CD14-positive monocyte (primary cell): ENCODE results near the gene RNF157. TPM values are rescaled to one million over a fixed set of nuclear protein-coding genes. Genes with fewer than 3 reads are reported as not detected.
A peak's percentile ranks its signal among the peaks of the same experiment; 100 is the strongest.

ENCODE experiments used
- DNase-seq, 3 donors: peaks; one replicate each; pipeline ENCODE4 v3.0.0-alpha.2; 2011 to 2022
- H2AFZ ChIP-seq: 2 replicates; pipeline ENCODE4 v1.6.0; 2012; ENCODE audit warnings: mild to moderate bottlenecking, low read depth, low read length, inconsistent platforms; ENCODE audit not compliant: insufficient read depth, poor library complexity, severe bottlenecking
- H3K27ac ChIP-seq, 2 donors: 1 replicate in 1 of 2; 2 replicates in 1 of 2; pipeline ENCODE4 v1.5.1; 2012 to 2013; ENCODE audit warnings: low read length in 2 of 2, control low read depth in 1 of 2, inconsistent platforms in 1 of 2, low read depth in 1 of 2, mild to moderate bottlenecking in 1 of 2
- H3K27me3 ChIP-seq, 2 donors: one replicate each; pipeline versions ENCODE4 v1.6.0 to v1.6.1; 2011 to 2013; ENCODE audit warnings: low read length in 2 of 2; ENCODE audit not compliant: control insufficient read depth in 2 of 2, insufficient read depth in 2 of 2
- H3K36me3 ChIP-seq, 2 donors: replicated peaks in 1 of 2; 1 replicate in 1 of 2; 2 replicates in 1 of 2; pipeline versions ENCODE4 v1.5.1 to v1.6.1; 2012 to 2013; ENCODE audit warnings: low read length in 2 of 2, control low read depth in 1 of 2, inconsistent platforms in 1 of 2, mild to moderate bottlenecking in 1 of 2; ENCODE audit not compliant: insufficient read depth in 2 of 2, control insufficient read depth in 1 of 2
- H3K4me1 ChIP-seq, 2 donors: 1 replicate in 1 of 2; 2 replicates in 1 of 2; pipeline versions ENCODE4 v1.5.1 to v1.6.1; 2012 to 2013; ENCODE audit warnings: low read length in 2 of 2, control low read depth in 1 of 2, inconsistent platforms in 1 of 2, mild to moderate bottlenecking in 1 of 2, moderate library complexity in 1 of 2; ENCODE audit not compliant: insufficient read depth in 2 of 2, control insufficient read depth in 1 of 2
- H3K4me2 ChIP-seq: replicated peaks from 2 replicates; pipeline ENCODE3; 2012; ENCODE audit warnings: low read length, moderate library complexity, mild to moderate bottlenecking; ENCODE audit not compliant: poor library complexity, severe bottlenecking; ENCODE audit errors: extremely low read depth
- H3K4me3 ChIP-seq, 3 experiments: fragments of 200-600 bp in 1 of 3; sonication (generic) in 1 of 3; replicated peaks in 1 of 3; 1 replicate in 2 of 3; 2 replicates in 1 of 3; pipeline ENCODE4 v1.5.1; 2011 to 2013; ENCODE audit warnings: low read length in 3 of 3, mild to moderate bottlenecking in 3 of 3, control low read depth in 2 of 3, low read depth in 2 of 3, inconsistent platforms in 1 of 3, moderate library complexity in 1 of 3
- H3K79me2 ChIP-seq: 2 replicates; pipeline ENCODE4 v1.6.0; 2012; ENCODE audit warnings: mild to moderate bottlenecking, control low read depth, inconsistent platforms, low read length, moderate library complexity; ENCODE audit not compliant: insufficient read depth
- H3K9ac ChIP-seq: 2 replicates; pipeline ENCODE4 v1.6.0; 2017; ENCODE audit warnings: low read length, mild to moderate bottlenecking; ENCODE audit not compliant: insufficient read depth, poor library complexity, severe bottlenecking
- H3K9me3 ChIP-seq, 2 donors: replicated peaks in 1 of 2; 1 replicate in 1 of 2; 2 replicates in 1 of 2; pipeline versions ENCODE4 v1.5.1 to v1.6.1; 2012 to 2013; ENCODE audit warnings: low read length in 2 of 2, control low read depth in 1 of 2; ENCODE audit not compliant: control insufficient read depth in 1 of 2, insufficient read depth in 1 of 2
- H4K20me1 ChIP-seq: 2 replicates; pipeline ENCODE4 v1.6.0; 2012; ENCODE audit warnings: mild to moderate bottlenecking, low read length, control low read depth, moderate library complexity; ENCODE audit not compliant: insufficient read depth
- H3K27ac Mint-ChIP-seq, 7 donors: one replicate each; pipeline ENCODE4 v1.8.0; 2020; ENCODE audit warnings: mild to moderate bottlenecking in 7 of 7, mixed read lengths in 7 of 7, moderate library complexity in 6 of 7, inconsistent platforms in 2 of 7
- H3K27me3 Mint-ChIP-seq, 3 donors: one replicate each; pipeline ENCODE4 v1.8.0; 2021 to 2022; ENCODE audit warnings: low read depth in 3 of 3, mild to moderate bottlenecking in 3 of 3, mixed read lengths in 3 of 3, moderate library complexity in 3 of 3, inconsistent platforms in 1 of 3
- H3K36me3 Mint-ChIP-seq, 2 donors: one replicate each; pipeline ENCODE4 v1.8.0; 2020; ENCODE audit warnings: mixed read lengths in 2 of 2, inconsistent platforms in 1 of 2, mild to moderate bottlenecking in 1 of 2
- H3K4me1 Mint-ChIP-seq: one replicate; pipeline ENCODE4 v1.8.0; 2020; ENCODE audit warnings: mild to moderate bottlenecking, mixed read lengths
- H3K4me3 Mint-ChIP-seq, 2 donors: one replicate each; pipeline ENCODE4 v1.8.0; 2020; ENCODE audit warnings: mild to moderate bottlenecking in 2 of 2, mixed read lengths in 2 of 2, moderate library complexity in 1 of 2
- H3K9me3 Mint-ChIP-seq, 7 donors: one replicate each; pipeline ENCODE4 v1.8.0; 2020 to 2022; ENCODE audit warnings: mixed read lengths in 7 of 7, mild to moderate bottlenecking in 6 of 7, moderate library complexity in 6 of 7, inconsistent platforms in 2 of 7
- WGBS: methylation state at CpG from one replicate; pipeline ENCODE4 v1.1.5; 2013; ENCODE audit warnings: missing lambda C conversion rate; ENCODE audit not compliant: insufficient coverage; 5-methylcytosine and 5-hydroxymethylcytosine counted together
- intact Hi-C, 2 donors: fragments of 100-400 bp; cut with micrococcal nuclease; formaldehyde crosslinking; loops; one replicate each; pipeline versions ENCODE4 v1.15.0 to v1.15.1; 2023
- polyA plus RNA-seq, 3 donors: library from polyadenylated mRNA; depleted of rRNA in 1 of 3; unstranded in 2 of 3; stranded (reverse) in 1 of 3; fragments of 300-500 nt in 2 of 3; fragments of >200 nt in 1 of 3; fragmentation: Illumina TruSeq in 2 of 3; gene quantifications; 1 replicate in 2 of 3; 2 replicates in 1 of 3; pipeline ENCODE4 v1.2.3, GENCODE V29; 2012 to 2021
- TF ChIP-seq, protein P1 (sequence below): fragments of 200-600 bp; IDR thresholded peaks from one replicate; pipeline ENCODE4 v1.8.0; 2022; ENCODE audit warnings: antibody characterized with exemption, mild to moderate bottlenecking

The RNF157 gene
- polyA plus RNA-seq, 3 donors: 0.03 TPM; not detected in 2

DNA sequence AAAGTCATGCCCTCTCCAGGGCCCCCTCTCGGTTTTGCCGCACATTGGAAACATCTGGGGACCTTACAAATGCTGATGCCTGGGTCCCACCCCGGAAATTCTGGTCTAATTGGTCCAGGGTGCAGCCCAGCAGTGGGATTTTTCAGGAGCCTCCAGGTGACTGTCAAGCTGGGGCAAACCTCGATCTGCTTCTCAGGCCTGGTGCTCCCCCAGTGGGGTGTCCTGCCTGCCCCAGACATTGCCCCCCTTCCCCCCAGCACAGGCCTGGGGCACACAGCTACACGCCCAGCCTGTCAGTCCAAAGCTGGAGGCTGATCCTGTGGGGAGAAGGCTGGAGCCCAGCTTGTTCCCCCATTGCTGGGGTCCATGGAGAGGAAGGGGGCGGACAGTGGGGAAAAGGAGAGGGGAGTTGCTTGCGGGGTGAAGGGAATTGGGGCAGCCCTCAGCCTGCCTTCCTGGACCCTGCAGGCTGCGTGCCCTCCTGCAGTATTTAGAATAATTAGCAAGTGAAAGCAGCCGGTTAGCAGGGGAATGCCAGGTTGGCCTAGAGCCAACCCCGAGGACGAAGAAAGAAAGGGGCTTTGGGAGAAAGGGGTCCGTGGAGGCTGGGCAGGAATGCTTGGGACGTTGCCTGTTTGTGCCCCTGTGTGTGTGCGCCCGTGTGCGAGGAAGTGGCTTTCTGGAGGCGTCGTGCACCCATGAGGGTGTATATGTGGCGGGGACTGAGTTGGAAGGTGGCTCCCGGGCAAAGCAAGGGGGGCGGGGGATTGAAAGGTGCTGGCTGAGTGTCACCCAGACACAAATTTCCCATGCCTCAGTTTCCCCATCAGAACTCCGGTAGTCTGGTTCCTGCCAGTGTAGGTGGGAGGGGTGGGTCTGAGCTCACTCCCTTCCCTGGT lies 105.1 kb downstream of the RNF157 start:
- no peak overlapping the region for H3K4me3 ChIP-seq
- Mint-ChIP-seq H3K4me3 (no peak overlapping the region), H3K9me3 (peaks cover 0 to 5% (median 3%) of the 10 kb centered on the region in 7 donors), H3K4me1 (peaks cover 15% of the 10 kb centered on the region), H3K27me3 (peaks cover 9 to 38% (median 25%) of the 10 kb centered on the region in 3 donors), H3K27ac (peak overlapping the region in 1 of 7 donors; percentile 46), H3K36me3 (peaks cover 0 to 4% of the 10 kb centered on the region in 2 donors)
- peaks cover 0 to 7% of the 10 kb centered on the region in 2 donors for H3K9me3 ChIP-seq
- no peak overlapping the region for H2AFZ ChIP-seq
- DNase-seq: no peak
- TF ChIP-seq, protein P1, sequence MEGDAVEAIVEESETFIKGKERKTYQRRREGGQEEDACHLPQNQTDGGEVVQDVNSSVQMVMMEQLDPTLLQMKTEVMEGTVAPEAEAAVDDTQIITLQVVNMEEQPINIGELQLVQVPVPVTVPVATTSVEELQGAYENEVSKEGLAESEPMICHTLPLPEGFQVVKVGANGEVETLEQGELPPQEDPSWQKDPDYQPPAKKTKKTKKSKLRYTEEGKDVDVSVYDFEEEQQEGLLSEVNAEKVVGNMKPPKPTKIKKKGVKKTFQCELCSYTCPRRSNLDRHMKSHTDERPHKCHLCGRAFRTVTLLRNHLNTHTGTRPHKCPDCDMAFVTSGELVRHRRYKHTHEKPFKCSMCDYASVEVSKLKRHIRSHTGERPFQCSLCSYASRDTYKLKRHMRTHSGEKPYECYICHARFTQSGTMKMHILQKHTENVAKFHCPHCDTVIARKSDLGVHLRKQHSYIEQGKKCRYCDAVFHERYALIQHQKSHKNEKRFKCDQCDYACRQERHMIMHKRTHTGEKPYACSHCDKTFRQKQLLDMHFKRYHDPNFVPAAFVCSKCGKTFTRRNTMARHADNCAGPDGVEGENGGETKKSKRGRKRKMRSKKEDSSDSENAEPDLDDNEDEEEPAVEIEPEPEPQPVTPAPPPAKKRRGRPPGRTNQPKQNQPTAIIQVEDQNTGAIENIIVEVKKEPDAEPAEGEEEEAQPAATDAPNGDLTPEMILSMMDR: no peak
- no peak overlapping the region for H3K4me2 ChIP-seq
- H3K36me3 ChIP-seq: no peaks in the 10 kb centered on the region
- H3K27me3 ChIP-seq: peaks cover 7 to 24% of the 10 kb centered on the region in 2 donors
- 70% methylated on average over 14 of the region's 22 CpGs for WGBS
- H3K27ac ChIP-seq: no peak overlapping the region
- H3K79me2 ChIP-seq: no peaks in the 10 kb centered on the region
- no peak overlapping the region for H3K9ac ChIP-seq
- intact Hi-C loops: no loop called here
- peaks cover 6 to 12% of the 10 kb centered on the region in 2 donors for H3K4me1 ChIP-seq
- no peaks in the 10 kb centered on the region for H4K20me1 ChIP-seq

DNA sequence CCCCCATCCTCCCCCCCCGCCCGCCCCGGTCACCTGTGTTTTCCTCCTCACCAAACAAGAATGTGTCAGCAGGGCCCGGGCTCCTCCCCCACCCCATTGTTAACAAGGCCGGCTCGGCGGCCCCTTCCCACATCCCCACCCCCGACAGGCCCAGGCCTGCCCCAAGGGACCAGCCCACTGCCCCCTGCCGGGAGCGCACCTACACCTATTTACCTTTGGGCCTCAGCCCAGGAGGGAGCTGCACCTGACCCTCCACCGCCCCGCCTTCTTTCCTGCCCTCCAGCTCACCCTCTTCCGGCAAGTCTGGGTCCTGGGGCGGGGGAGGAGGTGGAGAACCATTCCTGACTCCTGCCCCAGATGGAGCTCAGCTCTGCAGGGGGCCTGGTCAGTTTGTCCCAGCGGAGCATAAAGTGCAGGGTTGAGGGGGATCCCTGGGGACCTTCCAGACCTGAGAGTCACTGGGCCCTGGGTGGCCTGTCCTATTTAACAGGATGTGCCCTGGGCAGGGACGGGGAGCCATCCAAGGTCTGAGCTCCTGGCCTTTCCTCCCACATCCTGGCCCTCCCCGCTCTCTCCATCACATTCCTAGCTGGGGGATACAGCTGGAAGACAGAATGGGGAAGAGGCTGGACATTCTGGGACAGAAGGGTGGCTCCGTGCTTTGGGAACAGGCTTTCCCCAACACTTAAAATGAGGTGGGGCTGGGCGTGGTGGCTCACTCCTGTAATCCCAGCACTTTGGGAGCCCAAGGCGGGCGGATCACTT lies 107.5 kb downstream of the RNF157 start:
- H3K27me3 Mint-ChIP-seq: peaks cover 2 to 19% (median 8%) of the 10 kb centered on the region in 3 donors
- no peak for DNase-seq
- Histone ChIP-seq H3K4me2 (no peak overlapping the region), H3K27ac (no peak overlapping the region), H3K9ac (no peak overlapping the region), H3K9me3 (no peaks in the 10 kb centered on the region), H3K36me3 (no peaks in the 10 kb centered on the region), H3K79me2 (no peaks in the 10 kb centered on the region), H4K20me1 (no peaks in the 10 kb centered on the region), H3K4me1 (peaks cover 7 to 8% of the 10 kb centered on the region in 2 donors), H2AFZ (no peak overlapping the region), H3K4me3 (no peak overlapping the region), H3K27me3 (peaks cover 0 to 6% of the 10 kb centered on the region in 2 donors)
- H3K36me3 Mint-ChIP-seq: no peaks in the 10 kb centered on the region
- intact Hi-C loops: no loop called here
- WGBS: 90% methylated on average over 11 of the region's 21 CpGs
- H3K27ac Mint-ChIP-seq: no peak overlapping the region
- TF ChIP-seq, protein P1: no peak
- peaks cover 11% of the 10 kb centered on the region for H3K4me1 Mint-ChIP-seq
- H3K9me3 Mint-ChIP-seq: no peaks in the 10 kb centered on the region
- no peak overlapping the region for H3K4me3 Mint-ChIP-seq
